B cell (primary cell): ENCODE results near the gene SERPINI1. TPM values are rescaled to one million over a fixed set of nuclear protein-coding genes. Genes with fewer than 3 reads are reported as not detected.

Experiments used
- ATAC-seq: fragments of 200-7000 bp; cut with Tn5 transposase; one replicate; pipeline ENCODE4 v1.10.0; 2021; ENCODE audit warnings: low read depth, mild to moderate bottlenecking, moderate number of reproducible peaks, moderate library complexity
- CTCF ChIA-PET: fragments of 350-600 bp; sonication (Branson Sonifier 250); formaldehyde crosslinking; loops from one replicate; lab custom pipeline; 2021; ENCODE audit warnings: antibody characterized with exemption, inconsistent platforms; lab: Charles Lee
- POLR2A ChIA-PET: fragments of 350-600 bp; sonication (Branson Sonifier 250); formaldehyde crosslinking; loops from one replicate; lab custom pipeline; 2021; ENCODE audit warnings: antibody characterized with exemption; lab: Charles Lee
- DNase-seq: peaks from one replicate; pipeline ENCODE4 v3.0.0; 2013
- H2AFZ ChIP-seq: 2 replicates; pipeline ENCODE4 v1.6.1; 2012; ENCODE audit warnings: mild to moderate bottlenecking, low read depth, low read length; ENCODE audit not compliant: insufficient read depth, poor library complexity, severe bottlenecking
- H3K27ac ChIP-seq, 2 donors: 1 replicate in 1 of 2; 2 replicates in 1 of 2; pipeline ENCODE4 v1.5.1; 2012 to 2013; ENCODE audit warnings: low read length in 2 of 2, mild to moderate bottlenecking in 2 of 2, moderate library complexity in 1 of 2
- H3K27me3 ChIP-seq, 4 experiments: fragments of 200-600 bp in 1 of 4; sonication (generic) in 1 of 4; replicated peaks in 1 of 4; 1 replicate in 2 of 4; 2 replicates in 2 of 4; pipeline versions ENCODE4 v1.6.1 to v1.7.0; 2013 to 2016; ENCODE audit warnings: low read length in 3 of 4, mild to moderate bottlenecking in 2 of 4, mixed read lengths in 1 of 4, moderate library complexity in 1 of 4; ENCODE audit not compliant: insufficient read depth in 4 of 4, control insufficient read depth in 3 of 4; ENCODE audit errors: control extremely low read depth in 1 of 4
- H3K36me3 ChIP-seq, 2 experiments: replicated peaks in 1 of 2; 1 replicate in 1 of 2; 2 replicates in 1 of 2; pipeline versions ENCODE4 v1.6.1 to v1.7.1; 2013; ENCODE audit warnings: low read length in 1 of 2; ENCODE audit not compliant: insufficient read depth in 2 of 2, control insufficient read depth in 1 of 2; ENCODE audit errors: control extremely low read depth in 1 of 2, extremely low read depth in 1 of 2
- H3K4me1 ChIP-seq, 2 donors: fragments of 200-600 bp in 1 of 2; sonication (generic) in 1 of 2; 1 replicate in 1 of 2; 2 replicates in 1 of 2; pipeline versions ENCODE4 v1.5.1 to v1.6.1; 2013 to 2017; ENCODE audit warnings: low read length in 2 of 2; ENCODE audit not compliant: control insufficient read depth in 2 of 2, insufficient read depth in 2 of 2
- H3K4me2 ChIP-seq: replicated peaks from 2 replicates; pipeline ENCODE3; 2012; ENCODE audit warnings: mild to moderate bottlenecking, low read depth, low read length; ENCODE audit not compliant: poor library complexity, severe bottlenecking
- H3K4me3 ChIP-seq, 5 experiments: fragments of 200-600 bp in 1 of 5; sonication (generic) in 1 of 5; 1 replicate in 3 of 5; 2 replicates in 2 of 5; pipeline versions ENCODE4 v1.5.1 to v1.7.0; 2011 to 2016; ENCODE audit warnings: low read length in 4 of 5, mild to moderate bottlenecking in 4 of 5, low read depth in 2 of 5, control low read depth in 1 of 5, moderate library complexity in 1 of 5; ENCODE audit not compliant: insufficient read depth in 1 of 5; ENCODE audit errors: control extremely low read depth in 1 of 5, extremely low read depth in 1 of 5
- H3K79me2 ChIP-seq: fragments of 200-600 bp; sonication (generic); one replicate; pipeline ENCODE4 v1.6.0; 2016; ENCODE audit warnings: low read length; ENCODE audit not compliant: control insufficient read depth, insufficient read depth
- H3K9ac ChIP-seq: fragments of 200-600 bp; sonication (generic); 2 replicates; pipeline ENCODE4 v1.6.1; 2017; ENCODE audit warnings: mild to moderate bottlenecking, low read length, moderate library complexity
- H3K9me3 ChIP-seq, 3 donors: one replicate each; pipeline versions ENCODE4 v1.6.1 to v1.7.1; 2013; ENCODE audit warnings: low read length in 2 of 3; ENCODE audit not compliant: control insufficient read depth in 2 of 3, insufficient read depth in 1 of 3; ENCODE audit errors: control extremely low read depth in 1 of 3
- H4K20me1 ChIP-seq: 2 replicates; pipeline ENCODE4 v1.6.0; 2012; ENCODE audit warnings: mild to moderate bottlenecking, low read length; ENCODE audit not compliant: insufficient read depth, control insufficient read depth, poor library complexity, severe bottlenecking
- H3K27ac Mint-ChIP-seq: one replicate; pipeline ENCODE4 v1.8.0; 2021; ENCODE audit warnings: mixed read lengths
- H3K27me3 Mint-ChIP-seq: one replicate; pipeline ENCODE4 v1.8.0; 2021; ENCODE audit warnings: mixed read lengths
- H3K4me1 Mint-ChIP-seq: one replicate; pipeline ENCODE4 v1.8.0; 2021; ENCODE audit warnings: mixed read lengths
- H3K4me3 Mint-ChIP-seq: one replicate; pipeline ENCODE4 v1.8.0; 2021; ENCODE audit warnings: mixed read lengths
- H3K9me3 Mint-ChIP-seq: one replicate; pipeline ENCODE4 v1.8.0; 2022; ENCODE audit warnings: mixed read lengths; ENCODE audit not compliant: insufficient read depth
- EZH2 ChIP-seq: IDR thresholded peaks from 2 replicates; pipeline ENCODE4 v1.6.1; 2012; ENCODE audit warnings: borderline replicate concordance, low read depth, mild to moderate bottlenecking, moderate library complexity, low read length; ENCODE audit not compliant: insufficient read depth, poor library complexity, severe bottlenecking
- WGBS: methylation state at CpG from one replicate; pipeline ENCODE4 v1.1.5; 2013; ENCODE audit warnings: missing lambda C conversion rate; ENCODE audit not compliant: insufficient coverage; 5-methylcytosine and 5-hydroxymethylcytosine counted together
- intact Hi-C: fragments of 100-400 bp; cut with micrococcal nuclease; formaldehyde crosslinking; loops from one replicate; pipeline ENCODE4 v1.10.0; 2022
- polyA plus RNA-seq: library from polyadenylated mRNA; depleted of rRNA; stranded (reverse); fragments of >200 nt; gene quantifications from 2 replicates; pipeline ENCODE4 v1.2.3, GENCODE V29; 2012
- total RNA-seq, 2 donors: library from RNA; stranded (reverse); fragments of 120-200 nt in 1 of 2; gene quantifications; 1 replicate in 1 of 2; 2 replicates in 1 of 2; pipeline versions ENCODE4 v1.2.3 to v1.2.4, GENCODE V29; 2013 to 2022
- TF ChIP-seq, protein P1 (sequence below): fragments of 200-600 bp; IDR thresholded peaks from one replicate; pipeline ENCODE4 v1.8.0; 2022; ENCODE audit warnings: antibody characterized with exemption, mild to moderate bottlenecking

The SERPINI1 gene
- total and polyA plus RNA-seq, 2 donors (not counting 1 experiment from before 2014, with no cell fraction given), result 6.8 to 7.0 TPM

DNA sequence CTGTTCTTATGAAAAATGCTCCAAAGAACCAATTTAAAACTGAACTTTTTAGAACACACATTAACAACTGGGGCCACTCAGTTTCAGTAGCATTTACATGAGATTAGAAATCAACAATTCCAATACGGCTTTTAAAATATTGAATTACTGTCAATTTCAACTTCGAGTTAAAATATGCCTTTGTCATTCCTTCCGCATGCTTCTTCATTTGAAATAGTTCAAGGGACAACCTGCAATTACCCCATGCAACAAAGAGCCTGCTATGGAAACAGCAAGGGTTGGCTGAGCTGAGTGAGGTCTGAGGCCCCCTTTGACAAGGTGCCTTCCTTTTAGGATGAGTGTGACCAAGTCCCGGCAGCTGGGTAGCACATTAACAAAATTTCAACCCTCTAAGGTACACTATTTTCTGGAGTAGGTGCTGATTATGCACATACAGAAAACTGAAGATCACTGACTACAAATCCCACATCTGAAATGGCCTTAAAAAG, 12.5 kb upstream of the SERPINI1 start:
- ChIA-PET POLR2A (no interaction called here), CTCF (no interaction called here)
- H3K4me3 Mint-ChIP-seq, result no peak overlapping the region
- H3K27ac ChIP-seq, result no peak overlapping the region
- H3K79me2 ChIP-seq, result peaks cover 96% of the 10 kb centered on the region
- DNase-seq (no peak), ATAC-seq (no peak)
- TF ChIP-seq EZH2, result no peak
- TF ChIP-seq, protein P1, sequence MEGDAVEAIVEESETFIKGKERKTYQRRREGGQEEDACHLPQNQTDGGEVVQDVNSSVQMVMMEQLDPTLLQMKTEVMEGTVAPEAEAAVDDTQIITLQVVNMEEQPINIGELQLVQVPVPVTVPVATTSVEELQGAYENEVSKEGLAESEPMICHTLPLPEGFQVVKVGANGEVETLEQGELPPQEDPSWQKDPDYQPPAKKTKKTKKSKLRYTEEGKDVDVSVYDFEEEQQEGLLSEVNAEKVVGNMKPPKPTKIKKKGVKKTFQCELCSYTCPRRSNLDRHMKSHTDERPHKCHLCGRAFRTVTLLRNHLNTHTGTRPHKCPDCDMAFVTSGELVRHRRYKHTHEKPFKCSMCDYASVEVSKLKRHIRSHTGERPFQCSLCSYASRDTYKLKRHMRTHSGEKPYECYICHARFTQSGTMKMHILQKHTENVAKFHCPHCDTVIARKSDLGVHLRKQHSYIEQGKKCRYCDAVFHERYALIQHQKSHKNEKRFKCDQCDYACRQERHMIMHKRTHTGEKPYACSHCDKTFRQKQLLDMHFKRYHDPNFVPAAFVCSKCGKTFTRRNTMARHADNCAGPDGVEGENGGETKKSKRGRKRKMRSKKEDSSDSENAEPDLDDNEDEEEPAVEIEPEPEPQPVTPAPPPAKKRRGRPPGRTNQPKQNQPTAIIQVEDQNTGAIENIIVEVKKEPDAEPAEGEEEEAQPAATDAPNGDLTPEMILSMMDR, result no peak
- peaks cover 43% of the 10 kb centered on the region for H3K4me1 Mint-ChIP-seq
- intact Hi-C loops, result no loop called here
- no peak overlapping the region for H3K9ac ChIP-seq
- H2AFZ ChIP-seq, result no peak overlapping the region
- H3K4me1 ChIP-seq, result peaks cover 10 to 12% of the 10 kb centered on the region in 2 donors
- no peak overlapping the region for H3K27ac Mint-ChIP-seq
- peaks cover 15 to 35% of the 10 kb centered on the region in 2 experiments for H3K36me3 ChIP-seq
- H3K4me3 ChIP-seq, result no peak overlapping the region
- H3K9me3 Mint-ChIP-seq, result no peaks in the 10 kb centered on the region
- peaks cover 79% of the 10 kb centered on the region for H4K20me1 ChIP-seq
- 94% methylated on average over 3 of the region's 4 CpGs for WGBS
- no peaks in the 10 kb centered on the region for H3K27me3 ChIP-seq
- no peaks in the 10 kb centered on the region for H3K27me3 Mint-ChIP-seq
- no peak overlapping the region for H3K4me2 ChIP-seq
- no peaks in the 10 kb centered on the region for H3K9me3 ChIP-seq

DNA sequence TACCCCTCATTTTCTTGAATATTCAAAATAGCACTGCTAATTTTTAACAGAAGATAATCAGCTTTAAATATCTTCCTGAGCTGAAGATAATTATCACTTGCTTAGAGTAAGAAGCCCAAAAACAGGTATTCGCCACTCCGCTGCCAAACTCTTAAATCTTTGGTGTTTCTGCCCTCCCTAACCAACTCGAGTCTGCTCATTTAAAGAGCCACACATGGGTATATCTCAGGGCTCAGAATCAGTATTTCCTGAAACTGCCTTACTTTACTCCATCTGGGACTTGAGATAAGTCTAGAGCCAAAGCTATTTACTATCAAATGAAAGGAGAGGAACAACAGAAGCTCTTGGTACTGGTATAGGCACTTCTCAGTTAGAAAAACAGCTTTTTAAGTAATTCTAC, 11.6 kb upstream of the SERPINI1 start:
- intact Hi-C loops, result no loop called here
- peaks cover 14 to 27% of the 10 kb centered on the region in 2 experiments for H3K36me3 ChIP-seq
- WGBS, result 100% methylated on average over 2 of the region's 3 CpGs
- H3K4me3 ChIP-seq, result no peak overlapping the region
- no peak overlapping the region for H3K27ac Mint-ChIP-seq
- peaks cover 96% of the 10 kb centered on the region for H3K79me2 ChIP-seq
- no peak overlapping the region for H3K9ac ChIP-seq
- no peak overlapping the region for H3K27ac ChIP-seq
- TF ChIP-seq, protein P1, result no peak
- TF ChIP-seq EZH2, result no peak
- H3K4me1 ChIP-seq, result peaks cover 12 to 17% of the 10 kb centered on the region in 2 donors
- CTCF ChIA-PET, result no interaction called here
- no peaks in the 10 kb centered on the region for H3K9me3 Mint-ChIP-seq
- POLR2A ChIA-PET, result no interaction called here
- H3K4me3 Mint-ChIP-seq, result no peak overlapping the region
- H3K4me1 Mint-ChIP-seq, result peaks cover 51% of the 10 kb centered on the region
- no peaks in the 10 kb centered on the region for H3K27me3 ChIP-seq
- ATAC-seq (no peak), DNase-seq (no peak)
- no peak overlapping the region for H2AFZ ChIP-seq
- no peak overlapping the region for H3K4me2 ChIP-seq
- no peaks in the 10 kb centered on the region for H3K27me3 Mint-ChIP-seq
- H3K9me3 ChIP-seq, result no peaks in the 10 kb centered on the region
- peaks cover 78% of the 10 kb centered on the region for H4K20me1 ChIP-seq
